Measurements from ENCODE around the gene XPC. TPM values are rescaled to one million over a fixed set of nuclear protein-coding genes. Genes with fewer than 3 reads are reported as not detected.

Gene XPC
- total RNA-seq, 3 donors from 2014 or later: 22.4 to 30.6 (median 26.9) TPM

DNA sequence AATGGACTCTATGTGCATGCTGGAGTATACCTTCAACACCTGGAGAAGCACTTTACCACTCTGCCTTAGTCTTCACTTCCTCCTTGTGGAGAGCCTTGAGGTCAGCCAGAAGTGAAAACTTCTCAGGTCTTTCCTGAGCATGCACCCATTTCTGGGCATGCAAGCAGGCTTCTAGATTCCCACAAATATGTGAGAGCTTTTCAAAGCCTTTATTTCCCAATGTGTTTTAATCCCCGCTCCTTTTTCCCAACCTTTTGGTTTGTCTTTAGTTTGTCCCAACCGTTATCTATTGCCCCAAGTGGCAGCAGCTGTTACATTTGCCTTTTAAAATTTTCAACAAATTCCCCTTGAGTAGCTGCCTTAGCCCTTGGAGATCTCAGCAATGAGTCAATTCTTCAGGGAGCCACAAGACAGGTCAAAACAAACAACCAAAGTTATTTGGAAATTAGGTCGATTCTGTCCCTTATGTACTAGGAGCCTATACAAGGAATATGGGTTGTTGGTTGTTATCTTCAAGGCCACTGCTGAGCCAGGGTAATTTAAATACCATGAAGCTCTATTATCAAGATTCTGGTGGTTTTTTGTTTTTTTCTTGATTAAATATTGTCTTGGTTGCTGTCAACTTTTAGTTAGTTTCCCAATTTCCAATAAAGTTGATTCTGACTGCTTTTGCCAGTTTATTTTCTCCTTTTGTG lies 44.6 kb upstream of the XPC start:
- peaks cover 7% of the 10 kb centered on the region for H3K9me3 ChIP-seq
- ATAC-seq: no peak
- H3K36me3 ChIP-seq (ENCODE audit: low read depth): no peaks in the 10 kb centered on the region
- DNase-seq: no peak
- TF ChIP-seq, protein P1, sequence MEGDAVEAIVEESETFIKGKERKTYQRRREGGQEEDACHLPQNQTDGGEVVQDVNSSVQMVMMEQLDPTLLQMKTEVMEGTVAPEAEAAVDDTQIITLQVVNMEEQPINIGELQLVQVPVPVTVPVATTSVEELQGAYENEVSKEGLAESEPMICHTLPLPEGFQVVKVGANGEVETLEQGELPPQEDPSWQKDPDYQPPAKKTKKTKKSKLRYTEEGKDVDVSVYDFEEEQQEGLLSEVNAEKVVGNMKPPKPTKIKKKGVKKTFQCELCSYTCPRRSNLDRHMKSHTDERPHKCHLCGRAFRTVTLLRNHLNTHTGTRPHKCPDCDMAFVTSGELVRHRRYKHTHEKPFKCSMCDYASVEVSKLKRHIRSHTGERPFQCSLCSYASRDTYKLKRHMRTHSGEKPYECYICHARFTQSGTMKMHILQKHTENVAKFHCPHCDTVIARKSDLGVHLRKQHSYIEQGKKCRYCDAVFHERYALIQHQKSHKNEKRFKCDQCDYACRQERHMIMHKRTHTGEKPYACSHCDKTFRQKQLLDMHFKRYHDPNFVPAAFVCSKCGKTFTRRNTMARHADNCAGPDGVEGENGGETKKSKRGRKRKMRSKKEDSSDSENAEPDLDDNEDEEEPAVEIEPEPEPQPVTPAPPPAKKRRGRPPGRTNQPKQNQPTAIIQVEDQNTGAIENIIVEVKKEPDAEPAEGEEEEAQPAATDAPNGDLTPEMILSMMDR (IDR thresholded peaks at IDR 0.05): no peak
- H3K4me3 ChIP-seq: no peak overlapping the region
- intact Hi-C loops (cut with DNase I, micrococcal nuclease): no loop called here
- H3K4me1 ChIP-seq (ENCODE audit: low read depth): peaks cover 23% of the 10 kb centered on the region

DNA sequence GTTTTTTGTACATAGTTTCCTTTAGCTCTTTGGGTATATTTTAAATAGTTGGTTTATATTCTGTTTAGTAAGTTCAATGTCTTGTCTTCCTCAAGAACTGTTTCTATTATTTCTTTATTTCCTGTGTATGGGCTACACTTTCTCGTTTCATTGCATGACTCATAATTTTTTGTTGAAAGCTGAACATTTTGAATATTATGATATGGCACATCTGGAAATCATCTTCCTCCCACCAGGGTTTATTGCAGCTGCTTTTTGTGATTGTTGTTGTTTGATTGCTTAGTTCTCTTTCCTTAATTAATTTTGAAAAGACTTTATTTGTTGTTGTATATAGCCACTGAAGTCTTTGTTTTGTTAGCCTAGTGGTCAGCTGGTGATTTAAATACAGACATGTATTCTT lies 44.1 kb upstream of the XPC start:
- no peaks in the 10 kb centered on the region for H3K36me3 ChIP-seq (ENCODE audit: low read depth)
- no peak for DNase-seq
- H3K9me3 ChIP-seq: peaks cover 7% of the 10 kb centered on the region
- ATAC-seq: no peak
- H3K4me1 ChIP-seq (ENCODE audit: low read depth): peaks cover 20% of the 10 kb centered on the region
- TF ChIP-seq, protein P1 (IDR thresholded peaks at IDR 0.05): no peak
- intact Hi-C loops (cut with DNase I, micrococcal nuclease): no loop called here
- no peak overlapping the region for H3K4me3 ChIP-seq

DNA sequence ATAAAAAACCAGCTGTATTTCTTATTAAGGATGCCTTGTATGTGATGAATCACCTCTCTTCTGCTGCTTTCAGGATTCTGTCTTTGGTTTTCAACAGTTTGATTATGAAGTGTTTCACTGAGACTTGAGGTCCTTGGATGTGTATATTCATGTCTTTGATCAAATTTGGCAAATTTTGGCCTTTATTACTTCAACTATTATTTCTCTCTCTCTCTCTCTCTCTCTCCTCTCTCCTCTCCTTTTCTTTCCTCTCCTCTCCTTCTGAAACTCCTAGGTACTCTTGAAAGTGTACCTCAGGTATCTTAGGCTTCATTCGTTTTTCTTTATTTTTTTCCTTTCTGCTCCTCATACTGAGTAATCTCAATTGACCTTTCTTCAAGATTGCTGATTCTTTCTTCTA lies 43.5 kb upstream of the XPC start:
- no peaks in the 10 kb centered on the region for H3K36me3 ChIP-seq (ENCODE audit: low read depth)
- DNase-seq: no peak
- H3K4me3 ChIP-seq: no peak overlapping the region
- intact Hi-C loops (cut with DNase I, micrococcal nuclease): no loop called here
- H3K9me3 ChIP-seq: peaks cover 7% of the 10 kb centered on the region
- TF ChIP-seq, protein P1 (IDR thresholded peaks at IDR 0.05): no peak
- peaks cover 15% of the 10 kb centered on the region for H3K4me1 ChIP-seq (ENCODE audit: low read depth)
- ATAC-seq: no peak

DNA sequence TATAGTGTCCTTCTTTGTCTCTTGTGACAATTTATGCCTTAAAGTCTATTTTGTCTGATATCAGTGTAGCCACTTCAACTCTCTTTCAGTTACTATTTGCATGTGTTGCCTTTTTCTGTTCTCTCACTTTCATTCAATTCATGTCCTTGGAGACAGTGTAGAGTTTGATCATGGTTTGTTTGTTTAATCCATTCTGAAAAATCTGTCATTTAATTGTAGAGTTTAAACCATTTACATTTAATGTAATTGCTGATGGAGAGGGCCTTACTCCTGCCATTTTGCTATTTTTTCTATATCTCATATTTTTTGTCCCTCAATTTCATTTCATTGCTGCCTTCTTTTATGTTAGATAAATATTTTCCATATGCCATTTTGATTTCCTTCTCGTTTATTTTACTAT lies 42.5 kb upstream of the XPC start:
- TF ChIP-seq, protein P1 (IDR thresholded peaks at IDR 0.05): no peak
- no peaks in the 10 kb centered on the region for H3K36me3 ChIP-seq (ENCODE audit: low read depth)
- ATAC-seq (no peak), DNase-seq (no peak)
- no peak overlapping the region for H3K4me3 ChIP-seq
- intact Hi-C loops (cut with DNase I, micrococcal nuclease): no loop called here
- peaks cover 6% of the 10 kb centered on the region for H3K4me1 ChIP-seq (ENCODE audit: low read depth)
- peaks cover 7% of the 10 kb centered on the region for H3K9me3 ChIP-seq

DNA sequence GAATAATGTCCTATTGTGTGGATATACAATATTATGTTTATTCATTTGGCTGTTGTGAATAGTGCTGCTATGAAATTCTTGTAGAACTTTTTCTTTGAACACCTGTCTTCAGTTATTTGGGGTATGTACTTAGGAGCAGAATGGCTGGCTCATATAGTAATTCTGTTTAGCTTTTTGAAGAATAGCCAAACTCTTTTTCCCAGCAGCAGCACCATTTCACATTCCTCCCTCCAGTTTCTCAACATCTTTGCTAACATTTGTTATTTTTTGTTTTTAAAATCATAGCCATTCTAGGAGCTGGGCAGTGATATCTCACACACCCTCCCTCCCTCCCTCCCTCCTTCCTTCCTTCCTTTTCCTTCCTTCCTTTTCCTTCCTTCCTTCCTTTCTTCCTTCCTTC lies 40.0 kb upstream of the XPC start:
- H3K36me3 ChIP-seq (ENCODE audit: low read depth): no peaks in the 10 kb centered on the region
- ATAC-seq: no peak
- no peak overlapping the region for H3K4me3 ChIP-seq
- intact Hi-C loops (cut with DNase I, micrococcal nuclease): no loop called here
- TF ChIP-seq, protein P1 (IDR thresholded peaks at IDR 0.05): no peak
- no peak for DNase-seq
- H3K9me3 ChIP-seq: peaks cover 7% of the 10 kb centered on the region
- peaks cover 4% of the 10 kb centered on the region for H3K4me1 ChIP-seq (ENCODE audit: low read depth)

Measured in mucosa of descending colon (tissue), 3 donors.